NCI-H82 treated with DMSO at 0.1 percent for 48 hours (cell line): ENCODE measurements around the gene NSD2.

Experiments
- DNase-seq: peaks from one replicate; lab custom pipeline; 2025; ENCODE audit not compliant: unreplicated experiment; lab: John Stamatoyannopoulos, UW

NSD2 gene

GRCh38 chr4:1968686-1969295, 97.6 kb downstream of the NSD2 start:
- DNase-seq, result no peak

GRCh38 chr4:1969928-1970723, 98.9 kb downstream of the NSD2 start:
- DNase-seq, result no peak

- no peak for DNase-seq
These were observed 99.7 kb downstream of the NSD2 start for GRCh38 chr4:1970926-1971325.

GRCh38 chr4:1971456-1972200, 100.4 kb downstream of the NSD2 start:
- DNase-seq, result no peak

GRCh38 chr4:1972414-1972813, 101.2 kb downstream of the NSD2 start:
- DNase-seq, result no peak

GRCh38 chr4:1973218-1973617, 102.0 kb downstream of the NSD2 start:
- no peak for DNase-seq

GRCh38 chr4:1973661-1974060, 102.5 kb downstream of the NSD2 start:
- no peak for DNase-seq

- DNase-seq, result no peak
These were observed 103.6 kb downstream of the NSD2 start for GRCh38 chr4:1974840-1975239.

- DNase-seq, result no peak
These were observed 104.2 kb downstream of the NSD2 start for GRCh38 chr4:1975391-1975801.

- no peak for DNase-seq
These were observed 104.7 kb downstream of the NSD2 start for GRCh38 chr4:1975880-1976279.

GRCh38 chr4:1976416-1977352, 105.5 kb downstream of the NSD2 start:
- no peak for DNase-seq

GRCh38 chr4:1978226-1978625, 107.0 kb downstream of the NSD2 start:
- DNase-seq, result no peak

- no peak for DNase-seq
These were observed 107.7 kb downstream of the NSD2 start for GRCh38 chr4:1978741-1979476.

GRCh38 chr4:1979477-1980196, 108.4 kb downstream of the NSD2 start:
- DNase-seq, result no peak

- no peak for DNase-seq
These were observed 109.4 kb downstream of the NSD2 start for GRCh38 chr4:1980561-1981041.

- no peak for DNase-seq
These were observed 110.3 kb downstream of the NSD2 start for GRCh38 chr4:1981251-1982058.

GRCh38 chr4:1982124-1983052, 111.2 kb downstream of the NSD2 start:
- no peak for DNase-seq
